Measurements from ENCODE around the gene ARPP19. TPM values are rescaled to one million over a fixed set of nuclear protein-coding genes. Genes with fewer than 3 reads are reported as not detected.

ARPP19 gene
- total and polyA plus RNA-seq, 10 of the 15 experiments (the other 5 are each of a cell fraction or from before 2014, with no cell fraction given): 77.2 to 167 (median 121) TPM

DNA sequence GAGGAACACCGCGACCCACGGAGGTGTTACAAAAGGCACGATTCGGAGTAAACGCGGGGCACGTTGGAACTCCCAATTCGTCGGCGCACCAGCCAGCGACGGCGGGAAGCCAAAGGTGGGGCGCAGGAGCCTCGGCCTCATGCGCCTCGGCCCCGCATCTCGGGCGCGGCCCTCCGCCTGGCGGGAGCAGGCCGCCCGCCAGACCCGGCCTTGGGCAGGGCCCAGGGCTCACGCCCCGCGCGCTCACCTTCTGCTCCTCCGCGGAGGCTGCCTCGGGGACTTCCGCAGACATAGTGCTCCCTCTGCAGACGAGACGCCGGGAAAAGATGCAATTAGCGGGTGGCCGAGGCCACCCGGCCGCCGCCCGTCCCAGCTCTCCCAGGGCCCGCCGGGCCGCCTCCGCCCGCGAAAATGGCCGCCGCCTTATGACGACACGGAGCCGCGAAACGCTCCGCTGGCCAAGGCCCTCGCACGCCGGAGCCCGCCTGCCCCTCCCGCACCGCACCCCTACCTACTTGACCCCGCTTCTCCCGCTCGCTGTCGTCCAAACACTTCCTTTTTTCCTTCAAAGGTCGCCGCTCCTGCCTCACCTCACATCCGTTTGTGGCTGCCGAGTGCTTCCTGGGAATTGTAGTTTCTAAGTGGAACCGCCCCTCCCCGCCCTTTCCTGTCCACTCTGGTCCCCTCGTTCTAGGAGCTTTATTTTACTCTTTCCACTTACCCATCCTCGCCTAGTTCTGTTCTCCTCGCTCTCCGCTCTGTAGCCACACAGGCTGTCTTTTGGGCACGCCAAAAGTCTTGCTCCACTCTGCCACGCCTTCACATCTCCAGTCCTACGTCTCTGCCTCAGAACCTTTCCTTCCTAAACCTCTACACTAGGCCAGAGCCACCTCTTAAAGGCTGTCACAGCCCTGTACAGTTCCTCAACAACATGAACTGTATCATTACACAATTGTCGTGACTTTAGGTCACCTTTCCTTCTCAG, at the start of gene ARPP19 (continued):
- TF ChIP-seq BCL11A (IDR thresholded peaks at IDR 0.05; ENCODE audit: low read depth, low read length) (no peak), PML (IDR thresholded peaks at IDR 0.05; ENCODE audit: low read length) (peak; percentile 24; the same call in 1 of the 2 replicates), MTA3 (IDR thresholded peaks at IDR 0.05; ENCODE audit: borderline replicate concordance, low read length) (no peak), RUNX3 (IDR thresholded peaks at IDR 0.05; ENCODE audit: low read length) (peak; percentile 86), BACH1 (IDR thresholded peaks at IDR 0.05; ENCODE audit: borderline replicate concordance) (no peak; the same call in none of the 2 replicates), CHD2 (IDR thresholded peaks at IDR 0.05; ENCODE audit: borderline replicate concordance, low read depth, low read length) (no peak), EZH2 (IDR thresholded peaks at IDR 0.05; ENCODE audit: borderline replicate concordance, control insufficient read depth, low read depth, low read length) (no peak), NR2C2 (IDR thresholded peaks at IDR 0.05; ENCODE audit: borderline replicate concordance, control insufficient read depth, insufficient read length, low read depth) (no peak), CHD1 (IDR thresholded peaks at IDR 0.05; ENCODE audit: low read depth, low read length) (no peak)
- TF ChIP-seq, protein P1, sequence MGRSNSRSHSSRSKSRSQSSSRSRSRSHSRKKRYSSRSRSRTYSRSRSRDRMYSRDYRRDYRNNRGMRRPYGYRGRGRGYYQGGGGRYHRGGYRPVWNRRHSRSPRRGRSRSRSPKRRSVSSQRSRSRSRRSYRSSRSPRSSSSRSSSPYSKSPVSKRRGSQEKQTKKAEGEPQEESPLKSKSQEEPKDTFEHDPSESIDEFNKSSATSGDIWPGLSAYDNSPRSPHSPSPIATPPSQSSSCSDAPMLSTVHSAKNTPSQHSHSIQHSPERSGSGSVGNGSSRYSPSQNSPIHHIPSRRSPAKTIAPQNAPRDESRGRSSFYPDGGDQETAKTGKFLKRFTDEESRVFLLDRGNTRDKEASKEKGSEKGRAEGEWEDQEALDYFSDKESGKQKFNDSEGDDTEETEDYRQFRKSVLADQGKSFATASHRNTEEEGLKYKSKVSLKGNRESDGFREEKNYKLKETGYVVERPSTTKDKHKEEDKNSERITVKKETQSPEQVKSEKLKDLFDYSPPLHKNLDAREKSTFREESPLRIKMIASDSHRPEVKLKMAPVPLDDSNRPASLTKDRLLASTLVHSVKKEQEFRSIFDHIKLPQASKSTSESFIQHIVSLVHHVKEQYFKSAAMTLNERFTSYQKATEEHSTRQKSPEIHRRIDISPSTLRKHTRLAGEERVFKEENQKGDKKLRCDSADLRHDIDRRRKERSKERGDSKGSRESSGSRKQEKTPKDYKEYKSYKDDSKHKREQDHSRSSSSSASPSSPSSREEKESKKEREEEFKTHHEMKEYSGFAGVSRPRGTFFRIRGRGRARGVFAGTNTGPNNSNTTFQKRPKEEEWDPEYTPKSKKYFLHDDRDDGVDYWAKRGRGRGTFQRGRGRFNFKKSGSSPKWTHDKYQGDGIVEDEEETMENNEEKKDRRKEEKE (IDR thresholded peaks at IDR 0.05): no peak
- TF ChIP-seq, protein P2, sequence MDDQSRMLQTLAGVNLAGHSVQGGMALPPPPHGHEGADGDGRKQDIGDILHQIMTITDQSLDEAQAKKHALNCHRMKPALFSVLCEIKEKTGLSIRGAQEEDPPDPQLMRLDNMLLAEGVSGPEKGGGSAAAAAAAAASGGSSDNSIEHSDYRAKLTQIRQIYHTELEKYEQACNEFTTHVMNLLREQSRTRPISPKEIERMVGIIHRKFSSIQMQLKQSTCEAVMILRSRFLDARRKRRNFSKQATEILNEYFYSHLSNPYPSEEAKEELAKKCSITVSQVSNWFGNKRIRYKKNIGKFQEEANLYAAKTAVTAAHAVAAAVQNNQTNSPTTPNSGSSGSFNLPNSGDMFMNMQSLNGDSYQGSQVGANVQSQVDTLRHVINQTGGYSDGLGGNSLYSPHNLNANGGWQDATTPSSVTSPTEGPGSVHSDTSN (IDR thresholded peaks at IDR 0.05; ENCODE audit: insufficient replicate concordance, low read depth, low read length): no peak
- TF ChIP-seq, protein P3, sequence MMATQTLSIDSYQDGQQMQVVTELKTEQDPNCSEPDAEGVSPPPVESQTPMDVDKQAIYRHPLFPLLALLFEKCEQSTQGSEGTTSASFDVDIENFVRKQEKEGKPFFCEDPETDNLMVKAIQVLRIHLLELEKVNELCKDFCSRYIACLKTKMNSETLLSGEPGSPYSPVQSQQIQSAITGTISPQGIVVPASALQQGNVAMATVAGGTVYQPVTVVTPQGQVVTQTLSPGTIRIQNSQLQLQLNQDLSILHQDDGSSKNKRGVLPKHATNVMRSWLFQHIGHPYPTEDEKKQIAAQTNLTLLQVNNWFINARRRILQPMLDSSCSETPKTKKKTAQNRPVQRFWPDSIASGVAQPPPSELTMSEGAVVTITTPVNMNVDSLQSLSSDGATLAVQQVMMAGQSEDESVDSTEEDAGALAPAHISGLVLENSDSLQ (IDR thresholded peaks at IDR 0.05): peak; percentile 23; the same call in 1 of the 2 replicates
- TF ChIP-seq, protein P4, sequence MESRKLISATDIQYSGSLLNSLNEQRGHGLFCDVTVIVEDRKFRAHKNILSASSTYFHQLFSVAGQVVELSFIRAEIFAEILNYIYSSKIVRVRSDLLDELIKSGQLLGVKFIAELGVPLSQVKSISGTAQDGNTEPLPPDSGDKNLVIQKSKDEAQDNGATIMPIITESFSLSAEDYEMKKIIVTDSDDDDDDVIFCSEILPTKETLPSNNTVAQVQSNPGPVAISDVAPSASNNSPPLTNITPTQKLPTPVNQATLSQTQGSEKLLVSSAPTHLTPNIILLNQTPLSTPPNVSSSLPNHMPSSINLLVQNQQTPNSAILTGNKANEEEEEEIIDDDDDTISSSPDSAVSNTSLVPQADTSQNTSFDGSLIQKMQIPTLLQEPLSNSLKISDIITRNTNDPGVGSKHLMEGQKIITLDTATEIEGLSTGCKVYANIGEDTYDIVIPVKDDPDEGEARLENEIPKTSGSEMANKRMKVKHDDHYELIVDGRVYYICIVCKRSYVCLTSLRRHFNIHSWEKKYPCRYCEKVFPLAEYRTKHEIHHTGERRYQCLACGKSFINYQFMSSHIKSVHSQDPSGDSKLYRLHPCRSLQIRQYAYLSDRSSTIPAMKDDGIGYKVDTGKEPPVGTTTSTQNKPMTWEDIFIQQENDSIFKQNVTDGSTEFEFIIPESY (IDR thresholded peaks at IDR 0.05): no peak
- TF ChIP-seq, protein P5, sequence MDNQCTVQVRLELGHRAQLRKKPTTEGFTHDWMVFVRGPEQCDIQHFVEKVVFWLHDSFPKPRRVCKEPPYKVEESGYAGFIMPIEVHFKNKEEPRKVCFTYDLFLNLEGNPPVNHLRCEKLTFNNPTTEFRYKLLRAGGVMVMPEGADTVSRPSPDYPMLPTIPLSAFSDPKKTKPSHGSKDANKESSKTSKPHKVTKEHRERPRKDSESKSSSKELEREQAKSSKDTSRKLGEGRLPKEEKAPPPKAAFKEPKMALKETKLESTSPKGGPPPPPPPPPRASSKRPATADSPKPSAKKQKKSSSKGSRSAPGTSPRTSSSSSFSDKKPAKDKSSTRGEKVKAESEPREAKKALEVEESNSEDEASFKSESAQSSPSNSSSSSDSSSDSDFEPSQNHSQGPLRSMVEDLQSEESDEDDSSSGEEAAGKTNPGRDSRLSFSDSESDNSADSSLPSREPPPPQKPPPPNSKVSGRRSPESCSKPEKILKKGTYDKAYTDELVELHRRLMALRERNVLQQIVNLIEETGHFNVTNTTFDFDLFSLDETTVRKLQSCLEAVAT (IDR thresholded peaks at IDR 0.05): peak; percentile 88
- TF ChIP-seq, protein P6, sequence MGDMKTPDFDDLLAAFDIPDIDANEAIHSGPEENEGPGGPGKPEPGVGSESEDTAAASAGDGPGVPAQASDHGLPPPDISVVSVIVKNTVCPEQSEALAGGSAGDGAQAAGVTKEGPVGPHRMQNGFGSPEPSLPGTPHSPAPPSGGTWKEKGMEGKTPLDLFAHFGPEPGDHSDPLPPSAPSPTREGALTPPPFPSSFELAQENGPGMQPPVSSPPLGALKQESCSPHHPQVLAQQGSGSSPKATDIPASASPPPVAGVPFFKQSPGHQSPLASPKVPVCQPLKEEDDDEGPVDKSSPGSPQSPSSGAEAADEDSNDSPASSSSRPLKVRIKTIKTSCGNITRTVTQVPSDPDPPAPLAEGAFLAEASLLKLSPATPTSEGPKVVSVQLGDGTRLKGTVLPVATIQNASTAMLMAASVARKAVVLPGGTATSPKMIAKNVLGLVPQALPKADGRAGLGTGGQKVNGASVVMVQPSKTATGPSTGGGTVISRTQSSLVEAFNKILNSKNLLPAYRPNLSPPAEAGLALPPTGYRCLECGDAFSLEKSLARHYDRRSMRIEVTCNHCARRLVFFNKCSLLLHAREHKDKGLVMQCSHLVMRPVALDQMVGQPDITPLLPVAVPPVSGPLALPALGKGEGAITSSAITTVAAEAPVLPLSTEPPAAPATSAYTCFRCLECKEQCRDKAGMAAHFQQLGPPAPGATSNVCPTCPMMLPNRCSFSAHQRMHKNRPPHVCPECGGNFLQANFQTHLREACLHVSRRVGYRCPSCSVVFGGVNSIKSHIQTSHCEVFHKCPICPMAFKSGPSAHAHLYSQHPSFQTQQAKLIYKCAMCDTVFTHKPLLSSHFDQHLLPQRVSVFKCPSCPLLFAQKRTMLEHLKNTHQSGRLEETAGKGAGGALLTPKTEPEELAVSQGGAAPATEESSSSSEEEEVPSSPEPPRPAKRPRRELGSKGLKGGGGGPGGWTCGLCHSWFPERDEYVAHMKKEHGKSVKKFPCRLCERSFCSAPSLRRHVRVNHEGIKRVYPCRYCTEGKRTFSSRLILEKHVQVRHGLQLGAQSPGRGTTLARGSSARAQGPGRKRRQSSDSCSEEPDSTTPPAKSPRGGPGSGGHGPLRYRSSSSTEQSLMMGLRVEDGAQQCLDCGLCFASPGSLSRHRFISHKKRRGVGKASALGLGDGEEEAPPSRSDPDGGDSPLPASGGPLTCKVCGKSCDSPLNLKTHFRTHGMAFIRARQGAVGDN (IDR thresholded peaks at IDR 0.05): peak; percentile 90

Measured in GM12878 (cell line).